ENCODE data around the gene VPS13D.
A peak's percentile ranks its signal among the peaks of the same experiment; 100 is the strongest.

VPS13D gene

GRCh38 chr1:12428334-12428733, 198.5 kb downstream of the VPS13D start:
- no peak for DNase-seq (ENCODE audit: low read depth in 2 of 2)

GRCh38 chr1:12430525-12430924, 200.7 kb downstream of the VPS13D start:
- DNase-seq (ENCODE audit: low read depth in 2 of 2): no peak

GRCh38 chr1:12432897-12433296, 203.1 kb downstream of the VPS13D start:
- no peak for DNase-seq (ENCODE audit: low read depth in 2 of 2)

GRCh38 chr1:12433323-12434053, 203.7 kb downstream of the VPS13D start:
- DNase-seq (ENCODE audit: low read depth in 2 of 2): no peak

- DNase-seq (ENCODE audit: low read depth in 2 of 2): peak; percentile 53 to 61
These were observed 204.3 kb downstream of the VPS13D start for GRCh38 chr1:12434174-12434573.

GRCh38 chr1:12434686-12435085, 204.9 kb downstream of the VPS13D start:
- DNase-seq (ENCODE audit: low read depth in 2 of 2): no peak

GRCh38 chr1:12435639-12436344, 206.0 kb downstream of the VPS13D start:
- peak in 1 of 2 donors; percentile 22 for DNase-seq (ENCODE audit: low read depth in 2 of 2)

- DNase-seq (ENCODE audit: low read depth in 2 of 2): no peak
These were observed 206.5 kb downstream of the VPS13D start for GRCh38 chr1:12436345-12436658.

GRCh38 chr1:12436817-12437599, 207.2 kb downstream of the VPS13D start:
- DNase-seq (ENCODE audit: low read depth in 2 of 2): no peak

- no peak for DNase-seq (ENCODE audit: low read depth in 2 of 2)
These were observed 207.8 kb downstream of the VPS13D start for GRCh38 chr1:12437629-12438028.

GRCh38 chr1:12438349-12438924, 208.6 kb downstream of the VPS13D start:
- DNase-seq (ENCODE audit: low read depth in 2 of 2): peak in 1 of 2 donors; percentile 28

- no peak for DNase-seq (ENCODE audit: low read depth in 2 of 2)
These were observed 209.2 kb downstream of the VPS13D start for GRCh38 chr1:12439073-12439472.

GRCh38 chr1:12441414-12442105, 211.7 kb downstream of the VPS13D start:
- DNase-seq (ENCODE audit: low read depth in 2 of 2): no peak

GRCh38 chr1:12442217-12442616, 212.4 kb downstream of the VPS13D start:
- no peak for DNase-seq (ENCODE audit: low read depth in 2 of 2)

- no peak for DNase-seq (ENCODE audit: low read depth in 2 of 2)
These were observed 213.3 kb downstream of the VPS13D start for GRCh38 chr1:12443151-12443550.

- DNase-seq (ENCODE audit: low read depth in 2 of 2): no peak
These were observed 214.6 kb downstream of the VPS13D start for GRCh38 chr1:12444329-12444841.

GRCh38 chr1:12445257-12445656, 215.4 kb downstream of the VPS13D start:
- DNase-seq (ENCODE audit: low read depth in 2 of 2): no peak

- no peak for DNase-seq (ENCODE audit: low read depth in 2 of 2)
These were observed 216.8 kb downstream of the VPS13D start for GRCh38 chr1:12446593-12446992.

GRCh38 chr1:12447307-12447706, 217.5 kb downstream of the VPS13D start:
- DNase-seq (ENCODE audit: low read depth in 2 of 2): no peak

- no peak for DNase-seq (ENCODE audit: low read depth in 2 of 2)
These were observed 218.1 kb downstream of the VPS13D start for GRCh38 chr1:12447849-12448312.

- DNase-seq (ENCODE audit: low read depth in 2 of 2): no peak
These were observed 218.9 kb downstream of the VPS13D start for GRCh38 chr1:12448746-12449177.

All from activated CD8-positive, alpha-beta memory T cell treated with anti-CD3 and anti-CD28 coated beads for 4 hours (primary cell).